Testis (tissue), 2 donors: ENCODE results near the gene HSD17B13.

Source experiments
- CTCF ChIP-seq, 3 experiments: fragments of 450-650 bp in 2 of 3; fragments of 200-600 bp in 1 of 3; sonication (generic) in 1 of 3; IDR thresholded peaks; one replicate each; pipeline ENCODE4 v1.5.1; 2016 to 2019; ENCODE audit warnings: antibody characterized with exemption in 3 of 3, mild to moderate bottlenecking in 2 of 3, moderate library complexity in 1 of 3
- POLR2A ChIP-seq: fragments of 450-650 bp; IDR thresholded peaks from one replicate; pipeline ENCODE4 v1.6.1; 2017; ENCODE audit warnings: antibody characterized with exemption, mild to moderate bottlenecking, moderate library complexity

GRCh38 chr4:87270144-87270543, 52.5 kb downstream of the HSD17B13 start:
- TF ChIP-seq CTCF (IDR thresholded peaks at IDR 0.05), result peak in 2 of 3 experiments; percentile 17 to 19
- TF ChIP-seq POLR2A, result no peak
